ENCODE data around the gene CARM1. TPM values are rescaled to one million over a fixed set of nuclear protein-coding genes. Genes with fewer than 3 reads are reported as not detected.

CARM1 gene
- total RNA-seq: 10 to 100 TPM in 1 of 2 donors, 1 to 10 TPM in 1; 6.3 to 11.7 TPM

- ATAC-seq (peak; percentile 90), DNase-seq (peak; percentile 99 to 100 (median 100))
- H3K27me3 ChIP-seq: no peaks in the 10 kb centered on the region
- peak; percentile 39 to 100 (median 68) for TF ChIP-seq CTCF (IDR thresholded peaks at IDR 0.05)
- TF ChIP-seq POLR2A (IDR thresholded peaks at IDR 0.05): no peak
- 1% methylated on average over 48 of the region's 99 CpGs; no CpG with 5 or more reads in 1 of the 2 donors for WGBS, 2 donors
- intact Hi-C loops (cut with DNase I): loop anchor here (10.0 kb wide), 1 partner anchor 54 kb away; the partner anchor contains the start of genes TIMM29 and YIPF2
- no peaks in the 10 kb centered on the region for H3K9me3 ChIP-seq
- H3K4me1 ChIP-seq: peaks cover 21% of the 10 kb centered on the region
- H3K36me3 ChIP-seq (replicated peaks in 1 of 2; ENCODE audit: insufficient read depth in 1 of 2, low read depth in 2 of 2): no peaks in the 10 kb centered on the region
- H3K4me3 ChIP-seq: peak within 1 kb of the TSS; percentile 29 to 80
- H3K27ac ChIP-seq: peak within 1 kb of the TSS; percentile 62 to 78 (median 74)
Observed at GRCh38 chr19:10870955-10871603, at the start of gene CARM1. Gene CARM1, plus strand, starts transcription at chr19:10871553. Its CDS starts 150 bp downstream, at chr19:10871703.

- ATAC-seq (no peak), DNase-seq (no peak)
- Histone ChIP-seq H3K4me3 (no peak overlapping the region), H3K4me1 (no peaks in the 10 kb centered on the region), H3K27ac (no peak overlapping the region), H3K9me3 (no peaks in the 10 kb centered on the region), H3K27me3 (no peaks in the 10 kb centered on the region), H3K36me3 (replicated peaks in 1 of 2; ENCODE audit: insufficient read depth in 1 of 2, low read depth in 2 of 2) (peaks cover 16 to 39% of the 10 kb centered on the region in 2 donors)
- 91 to 100% methylated on average over 1 to 11 of the region's 12 CpGs for WGBS, 2 donors
- TF ChIP-seq POLR2A (IDR thresholded peaks at IDR 0.05) (no peak), CTCF (IDR thresholded peaks at IDR 0.05) (no peak)
- intact Hi-C loops (cut with DNase I): no loop called here
Observed at GRCh38 chr19:10823690-10824089, 47.7 kb upstream of the CARM1 start.

- ATAC-seq: no peak
- no peak overlapping the region for H3K27ac ChIP-seq
- 87 to 88% methylated on average over 5 to 7 of the region's 7 CpGs for WGBS, 2 donors
- TF ChIP-seq CTCF (IDR thresholded peaks at IDR 0.05): no peak
- no peak for TF ChIP-seq POLR2A (IDR thresholded peaks at IDR 0.05)
- H3K4me1 ChIP-seq: no peaks in the 10 kb centered on the region
- H3K4me3 ChIP-seq: no peak overlapping the region
- H3K36me3 ChIP-seq (replicated peaks in 1 of 2; ENCODE audit: insufficient read depth in 1 of 2, low read depth in 2 of 2): peaks cover 16 to 41% of the 10 kb centered on the region in 2 donors
- H3K27me3 ChIP-seq: no peaks in the 10 kb centered on the region
- H3K9me3 ChIP-seq: no peaks in the 10 kb centered on the region
- no peak for DNase-seq
- intact Hi-C loops (cut with DNase I): no loop called here
Observed at GRCh38 chr19:10826231-10826630, 45.1 kb upstream of the CARM1 start.

- H3K36me3 ChIP-seq (replicated peaks in 1 of 2; ENCODE audit: insufficient read depth in 1 of 2, low read depth in 2 of 2): peaks cover 16 to 38% of the 10 kb centered on the region in 2 donors
- WGBS, 2 donors: 94 to 98% methylated on average over 6 of the region's 6 CpGs
Observed at GRCh38 chr19:10826846-10827245, 44.5 kb upstream of the CARM1 start.

More at GRCh38 chr19:10826846-10827245, 44.5 kb upstream of the CARM1 start:
- no peaks in the 10 kb centered on the region for H3K4me1 ChIP-seq
- intact Hi-C loops (cut with DNase I): no loop called here
- no peak overlapping the region for H3K4me3 ChIP-seq
- H3K27me3 ChIP-seq: no peaks in the 10 kb centered on the region
- H3K27ac ChIP-seq: no peak overlapping the region
- H3K9me3 ChIP-seq: no peaks in the 10 kb centered on the region
- DNase-seq: no peak
- no peak for ATAC-seq
- TF ChIP-seq POLR2A (IDR thresholded peaks at IDR 0.05) (no peak), CTCF (IDR thresholded peaks at IDR 0.05) (no peak)

Measured in body of pancreas (tissue), 4 donors.